K562 treated with DMSO at 1 percent for 24 hours (cell line): Measurements from ENCODE around the gene OR4D6. TPM values are rescaled to one million over a fixed set of nuclear protein-coding genes. Genes with fewer than 3 reads are reported as not detected.

ENCODE experiments used
- total RNA-seq: library from RNA; unstranded; fragments of 300-600 nt; gene quantifications from 2 replicates; pipeline ENCODE4 v1.2.3, GENCODE V29; 2022; ENCODE audit warnings: low read depth; ENCODE audit not compliant: insufficient read depth

The OR4D6 gene
- total RNA-seq = not detected in 2 replicates

DNA sequence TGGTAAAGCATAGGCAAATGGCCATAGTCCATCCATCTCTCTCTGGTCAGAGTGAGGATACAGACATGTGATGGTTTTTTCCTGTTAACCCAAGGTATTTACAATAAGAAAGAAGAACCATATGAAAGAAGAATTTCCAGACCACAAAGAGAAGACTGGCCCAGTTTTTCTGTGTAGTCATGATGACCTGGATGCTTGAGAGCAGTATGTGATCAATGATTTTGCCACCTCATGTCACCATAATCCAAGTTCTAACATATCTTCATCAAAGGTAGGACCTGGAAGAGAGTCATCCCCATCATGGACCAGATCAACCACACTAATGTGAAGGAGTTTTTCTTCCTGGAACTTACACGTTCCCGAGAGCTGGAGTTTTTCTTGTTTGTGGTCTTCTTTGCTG, at the start of gene OR4D6:
OR4D6 (plus strand) TSS at position 301 of the 400 bp plus-strand sequence; CDS start at position 301, 0 bp downstream.

DNA sequence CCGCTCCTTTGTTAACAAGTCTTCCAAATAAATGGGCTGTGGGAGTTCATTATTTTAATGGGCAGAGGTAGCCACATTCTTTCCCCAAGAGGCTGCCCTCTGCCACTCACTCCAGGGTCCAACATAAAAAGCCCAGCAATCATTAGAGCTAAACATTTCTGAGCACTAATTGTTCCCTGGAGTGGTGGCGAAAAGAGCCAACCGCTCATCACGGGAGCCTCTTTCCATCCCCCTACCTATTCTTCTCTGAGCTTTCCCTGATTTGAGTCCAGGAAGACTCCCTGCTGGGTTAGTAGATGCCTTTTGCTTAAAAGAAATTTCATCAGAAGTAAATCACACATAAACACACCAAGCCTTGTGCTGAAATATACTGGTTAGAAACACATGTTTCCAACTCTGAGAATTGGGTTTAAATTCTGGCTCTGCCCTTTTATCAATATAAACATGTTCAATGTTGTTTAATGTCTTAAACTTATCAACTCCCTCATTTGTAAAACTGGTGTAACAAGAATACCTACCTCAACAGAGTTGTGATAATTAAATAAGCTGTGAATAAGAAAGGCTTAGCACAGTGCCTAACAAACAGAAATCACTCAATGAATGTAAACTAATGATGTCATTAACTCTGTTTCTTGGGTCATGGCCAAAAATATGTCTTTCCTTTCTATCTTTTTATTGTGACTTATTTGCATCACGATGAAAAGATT, 30.2 kb upstream of the OR4D6 start, which contains the start of gene OR5A2:
OR5A2 (minus strand) TSS at position 53 of the 707 bp plus-strand sequence. CDS start 3,460 bp downstream, outside the sequence.

DNA sequence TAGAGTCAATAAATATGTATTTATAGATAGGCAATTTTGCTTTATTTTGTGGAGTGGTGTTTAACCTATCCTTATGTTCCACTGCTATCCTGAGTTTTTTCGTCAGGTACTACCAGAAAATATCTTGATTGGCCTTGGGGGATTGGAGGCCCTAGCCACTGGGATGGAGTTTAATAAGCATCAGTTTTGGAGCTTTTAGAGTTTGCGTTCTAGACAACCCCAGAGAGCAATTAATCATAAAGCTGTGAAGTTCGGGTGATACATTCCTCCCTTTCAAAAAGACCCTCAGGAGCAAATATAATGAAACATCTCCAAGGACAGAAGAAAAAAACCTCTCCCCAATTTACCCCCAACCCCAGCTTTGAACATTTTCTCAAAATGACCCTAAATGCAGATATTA, 20.6 kb upstream of the OR4D6 start, which contains the start of gene OR5A1:
OR5A1 (plus strand) TSS at position 301 of the 400 bp plus-strand sequence. CDS start 6,700 bp downstream, outside the sequence.

DNA sequence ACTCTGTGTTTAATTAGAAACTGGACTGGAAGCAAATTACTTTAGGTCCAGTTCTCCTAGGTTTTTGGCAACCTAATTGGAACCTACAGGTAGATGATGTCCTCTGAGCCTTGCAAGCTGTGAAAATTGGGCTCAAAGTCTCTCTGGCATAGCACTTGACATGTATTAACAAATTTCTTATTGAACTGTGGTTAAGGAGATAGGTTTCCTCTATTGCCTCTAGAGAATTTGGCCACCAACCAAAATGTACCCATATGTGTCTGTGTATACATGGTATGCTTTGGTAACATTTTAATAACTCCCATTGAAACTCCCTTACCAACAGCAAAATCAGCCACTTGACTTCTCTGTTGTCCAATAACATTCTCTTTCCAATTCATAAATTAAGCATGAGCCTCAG, 16.3 kb downstream of the OR4D6 start, which contains the start of gene OR4D10:
OR4D10 (plus strand) TSS at position 301 of the 400 bp plus-strand sequence. CDS start 4,115 bp downstream, outside the sequence.

DNA sequence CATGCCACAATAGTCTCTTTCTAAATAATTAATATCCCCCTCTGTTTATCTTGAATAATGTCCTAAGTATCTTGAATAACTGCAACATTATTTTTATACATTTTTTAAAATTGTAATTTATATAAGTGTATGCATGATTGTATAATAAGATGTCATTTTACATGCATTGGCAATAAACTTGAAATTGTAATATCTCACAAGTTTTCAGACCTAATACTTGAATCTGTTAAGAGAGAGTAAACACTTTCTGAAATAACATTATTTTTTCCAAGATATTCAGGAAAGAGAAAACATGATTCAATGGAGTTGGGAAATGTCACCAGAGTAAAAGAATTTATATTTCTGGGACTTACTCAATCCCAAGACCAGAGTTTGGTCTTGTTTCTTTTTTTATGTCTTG, 46.5 kb downstream of the OR4D6 start, which contains the start of gene OR4D11:
OR4D11 (plus strand) TSS at position 301 of the 400 bp plus-strand sequence; CDS start at position 301, 0 bp downstream.

Other genes with a start within 250 kb of the OR4D6 start
- gene MPEG1, start 244.0 kb upstream of the OR4D6 start, total RNA-seq = not detected in 2 replicates
- gene OR5AN1, start 98.1 kb upstream of the OR4D6 start, total RNA-seq = not detected in 2 replicates
- gene OR5A2, start 30.5 kb upstream of the OR4D6 start, total RNA-seq = not detected in 2 replicates
- not detected in 2 replicates for gene OR5A1, start 20.5 kb upstream of the OR4D6 start, total RNA-seq
- gene OR4D10, start 16.4 kb downstream of the OR4D6 start, total RNA-seq = not detected in 2 replicates
- not detected in 2 replicates for gene OR4D11, start 46.6 kb downstream of the OR4D6 start, total RNA-seq
- not detected in 2 replicates for gene OR4D9, start 54.6 kb downstream of the OR4D6 start, total RNA-seq
- 35.3 and 40.8 TPM in 2 replicates for gene OSBP, start 158.8 kb downstream of the OR4D6 start, total RNA-seq
- gene PATL1, start 212.1 kb downstream of the OR4D6 start, total RNA-seq = 26.7 and 29.5 TPM in 2 replicates